ENCODE measurements around the gene KCTD20. TPM values are rescaled to one million over a fixed set of nuclear protein-coding genes. Genes with fewer than 3 reads are reported as not detected.
"Not testable (repeated sequence)": the region's sequence is repeated elsewhere in the genome, so short reads cannot be mapped to it uniquely, and the experiment has no call there.

The KCTD20 gene
- total RNA-seq (49.9 TPM), polyA plus RNA-seq (19.5 TPM)
- long read RNA-seq, donor 1: 0 reads
- long read RNA-seq, donor 2: 0 reads
- long read RNA-seq, donor 3, full-length matches to known transcripts: 7 of 7 reads
- long read RNA-seq, donor 3, partial matches to known transcripts: 0 of 7 reads
- long read RNA-seq, donor 3, other reads (novel, unspliced or antisense): 0 of 7 reads
- long read RNA-seq, donor 4, full-length matches to known transcripts: 4 of 4 reads
- long read RNA-seq, donor 4, partial matches to known transcripts: 0 of 4 reads
- long read RNA-seq, donor 4, other reads (novel, unspliced or antisense): 0 of 4 reads
- long read RNA-seq, donor 5, full-length matches to known transcripts: 15 of 39 reads
- long read RNA-seq, donor 5, partial matches to known transcripts: 17 of 39 reads
- long read RNA-seq, donor 5, other reads (novel, unspliced or antisense): 7 of 39 reads
- long read RNA-seq, donor 6, full-length matches to known transcripts: 5 of 5 reads
- long read RNA-seq, donor 6, partial matches to known transcripts: 0 of 5 reads
- long read RNA-seq, donor 6, other reads (novel, unspliced or antisense): 0 of 5 reads
- long read RNA-seq, donor 7, full-length matches to known transcripts: 14 of 14 reads
- long read RNA-seq, donor 7, partial matches to known transcripts: 0 of 14 reads
- long read RNA-seq, donor 7, other reads (novel, unspliced or antisense): 0 of 14 reads
- long read RNA-seq, donor 8, full-length matches to known transcripts: 7 of 7 reads
- long read RNA-seq, donor 8, partial matches to known transcripts: 0 of 7 reads
- long read RNA-seq, donor 8, other reads (novel, unspliced or antisense): 0 of 7 reads
- long read RNA-seq, donor 9, full-length matches to known transcripts: 11 of 11 reads
- long read RNA-seq, donor 9, partial matches to known transcripts: 0 of 11 reads
- long read RNA-seq, donor 9, other reads (novel, unspliced or antisense): 0 of 11 reads
- long read RNA-seq, donor 10, full-length matches to known transcripts: 9 of 9 reads
- long read RNA-seq, donor 10, partial matches to known transcripts: 0 of 9 reads
- long read RNA-seq, donor 10, other reads (novel, unspliced or antisense): 0 of 9 reads

GRCh38 chr6:36442671-36443470 is at the start of gene KCTD20, which contains the start of gene PXT1:
TSS of gene KCTD20 (plus strand) at chr6:36443000. CDS start at chr6:36470098, 27,098 bp downstream.
TSS of gene PXT1 (minus strand) at chr6:36442854. CDS start at chr6:36426082, 16,772 bp downstream.
- H3K9me3 ChIP-seq (ENCODE audit: control insufficient read depth in 2 of 2, insufficient read depth in 1 of 2, low read length in 1 of 2): no peaks in the 10 kb centered on the region
- WGBS: under 1% methylated on average over 91 of the region's 91 CpGs
- H3K27me3 ChIP-seq (ENCODE audit: control insufficient read depth in 2 of 2, insufficient read depth in 1 of 2, low read length in 1 of 2): no peaks in the 10 kb centered on the region
- H3K4me3 ChIP-seq (ENCODE audit: low read length in 2 of 2): peak within 1 kb of the TSS; percentile 89 to 98
- peak; percentile 60 to 93 (median 84) for DNase-seq (ENCODE audit: low read depth in 6 of 9, low spot score in 9 of 9)
- no peaks in the 10 kb centered on the region for H3K36me3 ChIP-seq (ENCODE audit: control insufficient read depth in 2 of 2, insufficient read depth in 2 of 2, low read length in 1 of 2)
- peaks cover 9 to 22% of the 10 kb centered on the region in 2 donors for H3K4me1 ChIP-seq (ENCODE audit: control insufficient read depth in 2 of 2, insufficient read depth in 2 of 2, low read length in 2 of 2)
- H3K27ac ChIP-seq (ENCODE audit: low read depth in 1 of 2, low read length in 1 of 2): peak within 1 kb of the TSS; percentile 93 to 99

- Histone ChIP-seq H3K27ac (ENCODE audit: low read depth in 1 of 2, low read length in 1 of 2) (no peak overlapping the region), H3K4me3 (ENCODE audit: low read length in 2 of 2) (no peak overlapping the region), H3K27me3 (ENCODE audit: control insufficient read depth in 2 of 2, insufficient read depth in 1 of 2, low read length in 1 of 2) (peaks cover 0 to 3% of the 10 kb centered on the region in 2 donors), H3K4me1 (ENCODE audit: control insufficient read depth in 2 of 2, insufficient read depth in 2 of 2, low read length in 2 of 2) (no peaks in the 10 kb centered on the region), H3K36me3 (ENCODE audit: control insufficient read depth in 2 of 2, insufficient read depth in 2 of 2, low read length in 1 of 2) (no peaks in the 10 kb centered on the region), H3K9me3 (ENCODE audit: control insufficient read depth in 2 of 2, insufficient read depth in 1 of 2, low read length in 1 of 2) (no peaks in the 10 kb centered on the region)
- DNase-seq (ENCODE audit: low read depth in 6 of 9, low spot score in 9 of 9): no peak
- WGBS: 93% methylated on average over 1 of the region's 1 CpG
These were observed 42.8 kb upstream of the KCTD20 start for GRCh38 chr6:36399970-36400369.

DNA sequence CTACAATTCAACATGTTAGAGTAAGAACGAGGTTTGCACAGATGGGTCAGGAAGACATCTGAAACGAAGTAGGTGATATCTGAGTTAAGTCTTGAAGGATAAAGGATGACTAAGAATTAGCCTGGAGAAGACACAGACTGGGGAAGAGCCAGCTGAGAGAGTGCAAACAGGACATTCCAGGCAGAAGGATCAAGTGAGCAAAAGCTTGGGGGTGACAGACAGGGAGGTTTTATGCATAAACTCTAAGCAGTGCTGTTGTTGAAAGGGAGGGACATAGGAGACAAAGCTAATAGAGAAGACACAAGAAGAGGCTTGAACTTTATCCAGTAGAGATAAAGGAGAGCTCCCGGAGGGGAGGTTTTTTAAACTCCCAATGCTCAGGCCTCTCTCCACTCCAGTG is 40.3 kb upstream of the KCTD20 start:
- H3K36me3 ChIP-seq (ENCODE audit: control insufficient read depth in 2 of 2, insufficient read depth in 2 of 2, low read length in 1 of 2): no peaks in the 10 kb centered on the region
- H3K4me1 ChIP-seq (ENCODE audit: control insufficient read depth in 2 of 2, insufficient read depth in 2 of 2, low read length in 2 of 2): no peaks in the 10 kb centered on the region
- 94% methylated on average over 3 of the region's 3 CpGs for WGBS
- no peak for DNase-seq (ENCODE audit: low read depth in 6 of 9, low spot score in 9 of 9)
- H3K27ac ChIP-seq (ENCODE audit: low read depth in 1 of 2, low read length in 1 of 2): no peak overlapping the region
- no peaks in the 10 kb centered on the region for H3K9me3 ChIP-seq (ENCODE audit: control insufficient read depth in 2 of 2, insufficient read depth in 1 of 2, low read length in 1 of 2)
- H3K4me3 ChIP-seq (ENCODE audit: low read length in 2 of 2): no peak overlapping the region
- no peaks in the 10 kb centered on the region for H3K27me3 ChIP-seq (ENCODE audit: control insufficient read depth in 2 of 2, insufficient read depth in 1 of 2, low read length in 1 of 2)

DNA sequence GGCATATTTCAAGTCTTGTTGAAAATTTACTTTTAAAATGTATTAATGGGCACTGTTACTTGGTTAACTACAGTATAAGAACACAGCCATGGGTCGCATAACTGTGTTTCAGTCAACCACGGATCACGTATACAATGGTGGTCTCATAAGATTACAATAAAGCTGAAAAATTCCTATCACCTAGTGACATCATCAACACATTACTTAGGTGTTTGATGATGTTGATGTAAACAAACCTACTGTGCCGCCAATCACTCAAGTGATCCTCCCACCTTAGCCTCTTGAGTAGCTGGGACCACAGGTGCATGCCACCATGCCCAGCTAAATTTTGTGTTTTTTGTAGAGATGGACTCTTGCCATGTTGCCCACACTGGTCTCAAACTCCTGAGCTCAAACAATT is 38.6 kb upstream of the KCTD20 start:
- H3K4me1 ChIP-seq (ENCODE audit: control insufficient read depth in 2 of 2, insufficient read depth in 2 of 2, low read length in 2 of 2): no peaks in the 10 kb centered on the region
- H3K27me3 ChIP-seq (ENCODE audit: control insufficient read depth in 2 of 2, insufficient read depth in 1 of 2, low read length in 1 of 2): no peaks in the 10 kb centered on the region
- WGBS: 95% methylated on average over 4 of the region's 4 CpGs
- H3K27ac ChIP-seq (ENCODE audit: low read depth in 1 of 2, low read length in 1 of 2): no peak overlapping the region
- no peak overlapping the region for H3K4me3 ChIP-seq (ENCODE audit: low read length in 2 of 2)
- H3K9me3 ChIP-seq (ENCODE audit: control insufficient read depth in 2 of 2, insufficient read depth in 1 of 2, low read length in 1 of 2): no peaks in the 10 kb centered on the region
- no peaks in the 10 kb centered on the region for H3K36me3 ChIP-seq (ENCODE audit: control insufficient read depth in 2 of 2, insufficient read depth in 2 of 2, low read length in 1 of 2)
- DNase-seq (ENCODE audit: low read depth in 6 of 9, low spot score in 9 of 9): no peak

- not testable (repeated sequence) for H3K27ac ChIP-seq (ENCODE audit: low read depth in 1 of 2, low read length in 1 of 2); H3K27me3 ChIP-seq (ENCODE audit: control insufficient read depth in 2 of 2, insufficient read depth in 1 of 2, low read length in 1 of 2); H3K36me3 ChIP-seq (ENCODE audit: control insufficient read depth in 2 of 2, insufficient read depth in 2 of 2, low read length in 1 of 2); H3K9me3 ChIP-seq (ENCODE audit: control insufficient read depth in 2 of 2, insufficient read depth in 1 of 2, low read length in 1 of 2); DNase-seq (ENCODE audit: low read depth in 6 of 9, low spot score in 9 of 9); H3K4me1 ChIP-seq (ENCODE audit: control insufficient read depth in 2 of 2, insufficient read depth in 2 of 2, low read length in 2 of 2); H3K4me3 ChIP-seq (ENCODE audit: low read length in 2 of 2)
- 88% methylated on average over 5 of the region's 5 CpGs for WGBS
These were observed 33.1 kb upstream of the KCTD20 start for GRCh38 chr6:36409718-36410117.

DNA sequence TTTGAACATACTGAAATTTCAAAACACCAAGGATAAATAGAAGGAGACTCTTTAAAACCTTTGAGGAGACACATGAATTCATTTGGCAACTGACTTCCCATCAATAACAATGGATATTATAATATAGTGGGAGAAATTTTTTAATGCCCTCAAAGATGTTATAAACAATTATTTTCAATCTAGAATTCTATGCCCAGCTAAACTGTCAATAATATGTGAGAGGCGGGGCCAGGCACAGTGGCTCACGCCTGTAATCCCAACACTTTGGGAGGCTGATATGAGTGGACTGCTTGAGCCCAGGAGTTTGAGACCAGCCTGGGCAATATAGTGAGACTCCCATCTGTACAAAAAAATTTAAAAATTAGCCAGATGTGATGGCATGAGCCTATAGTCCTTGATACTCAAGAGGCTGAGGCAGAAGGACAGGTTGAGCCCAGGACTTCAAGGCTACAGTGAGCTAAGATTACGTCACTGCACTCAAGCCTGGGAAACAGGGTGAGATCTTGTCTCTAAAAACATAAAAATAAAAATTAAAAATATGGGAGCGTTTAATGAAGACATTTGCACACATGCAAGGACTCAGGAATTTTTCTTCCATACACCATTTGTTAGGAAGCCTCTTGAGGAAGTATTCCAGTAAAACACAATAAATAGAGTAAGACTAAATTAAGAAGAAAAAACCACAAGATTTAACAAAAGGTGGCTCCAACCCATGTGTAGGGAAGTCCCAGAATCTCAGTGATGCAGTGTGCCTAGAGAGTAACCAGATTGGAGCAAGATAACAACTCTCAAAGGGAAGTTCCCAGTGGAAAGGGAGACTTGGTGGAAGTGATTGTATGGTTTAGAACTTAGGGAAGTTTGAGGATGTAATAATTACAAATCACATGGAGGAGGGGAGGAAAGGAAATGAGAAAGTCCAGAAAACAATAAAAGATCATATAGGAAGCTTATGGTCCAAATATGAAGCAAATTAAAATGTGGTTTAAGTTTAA is 29.0 kb upstream of the KCTD20 start:
- whole genome bisulfite sequencing: over 99% methylated on average over 4 of the region's 4 CpGs
- peaks cover 0 to 4% of the 10 kb centered on the region in 2 donors for H3K9me3 ChIP-seq (ENCODE audit: control insufficient read depth in 2 of 2, insufficient read depth in 1 of 2, low read length in 1 of 2)
- H3K36me3 ChIP-seq (ENCODE audit: control insufficient read depth in 2 of 2, insufficient read depth in 2 of 2, low read length in 1 of 2): no peaks in the 10 kb centered on the region
- H3K27ac ChIP-seq (ENCODE audit: low read depth in 1 of 2, low read length in 1 of 2): no peak overlapping the region
- H3K4me3 ChIP-seq (ENCODE audit: low read length in 2 of 2): no peak overlapping the region
- DNase-seq (ENCODE audit: low read depth in 6 of 9, low spot score in 9 of 9): no peak
- H3K4me1 ChIP-seq (ENCODE audit: control insufficient read depth in 2 of 2, insufficient read depth in 2 of 2, low read length in 2 of 2): no peaks in the 10 kb centered on the region
- no peaks in the 10 kb centered on the region for H3K27me3 ChIP-seq (ENCODE audit: control insufficient read depth in 2 of 2, insufficient read depth in 1 of 2, low read length in 1 of 2)

GRCh38 chr6:36414481-36414880 is 28.3 kb upstream of the KCTD20 start:
- 88% methylated on average over 1 of the region's 1 CpG for WGBS
- Histone ChIP-seq H3K27me3 (ENCODE audit: control insufficient read depth in 2 of 2, insufficient read depth in 1 of 2, low read length in 1 of 2) (no peaks in the 10 kb centered on the region), H3K4me3 (ENCODE audit: low read length in 2 of 2) (no peak overlapping the region), H3K36me3 (ENCODE audit: control insufficient read depth in 2 of 2, insufficient read depth in 2 of 2, low read length in 1 of 2) (no peaks in the 10 kb centered on the region), H3K9me3 (ENCODE audit: control insufficient read depth in 2 of 2, insufficient read depth in 1 of 2, low read length in 1 of 2) (peaks cover 0 to 4% of the 10 kb centered on the region in 2 donors), H3K4me1 (ENCODE audit: control insufficient read depth in 2 of 2, insufficient read depth in 2 of 2, low read length in 2 of 2) (no peaks in the 10 kb centered on the region), H3K27ac (ENCODE audit: low read depth in 1 of 2, low read length in 1 of 2) (no peak overlapping the region)
- no peak for DNase-seq (ENCODE audit: low read depth in 6 of 9, low spot score in 9 of 9)

All from thymus (tissue), 14 donors.